Panc1 (cell line): ENCODE data around the gene COL23A1.

Experiments
- POLR2AphosphoS5 ChIP-seq: IDR thresholded peaks from 2 replicates; pipeline ENCODE4 v1.6.1; 2012; ENCODE audit warnings: mild to moderate bottlenecking, low read depth, low read length, moderate library complexity
- SIN3A ChIP-seq: IDR thresholded peaks from 2 replicates; pipeline ENCODE4 v1.6.1; 2012; ENCODE audit warnings: low read depth, mild to moderate bottlenecking, low read length, moderate library complexity, borderline replicate concordance; ENCODE audit not compliant: insufficient read depth
- TF ChIP-seq, protein P1 (sequence below): fragments of 450-650 bp; IDR thresholded peaks from 2 replicates; pipeline ENCODE4 v1.5.1; 2017; ENCODE audit warnings: mild to moderate bottlenecking
- TF ChIP-seq, protein P2 (sequence below), 2 experiments: IDR thresholded peaks; 2 replicates each; pipeline ENCODE4 v1.6.1; 2011 to 2012; ENCODE audit warnings: low read depth in 2 of 2, control low read depth in 1 of 2, low read length in 1 of 2, mild to moderate bottlenecking in 1 of 2, moderate library complexity in 1 of 2; ENCODE audit not compliant: insufficient read depth in 1 of 2

DNA sequence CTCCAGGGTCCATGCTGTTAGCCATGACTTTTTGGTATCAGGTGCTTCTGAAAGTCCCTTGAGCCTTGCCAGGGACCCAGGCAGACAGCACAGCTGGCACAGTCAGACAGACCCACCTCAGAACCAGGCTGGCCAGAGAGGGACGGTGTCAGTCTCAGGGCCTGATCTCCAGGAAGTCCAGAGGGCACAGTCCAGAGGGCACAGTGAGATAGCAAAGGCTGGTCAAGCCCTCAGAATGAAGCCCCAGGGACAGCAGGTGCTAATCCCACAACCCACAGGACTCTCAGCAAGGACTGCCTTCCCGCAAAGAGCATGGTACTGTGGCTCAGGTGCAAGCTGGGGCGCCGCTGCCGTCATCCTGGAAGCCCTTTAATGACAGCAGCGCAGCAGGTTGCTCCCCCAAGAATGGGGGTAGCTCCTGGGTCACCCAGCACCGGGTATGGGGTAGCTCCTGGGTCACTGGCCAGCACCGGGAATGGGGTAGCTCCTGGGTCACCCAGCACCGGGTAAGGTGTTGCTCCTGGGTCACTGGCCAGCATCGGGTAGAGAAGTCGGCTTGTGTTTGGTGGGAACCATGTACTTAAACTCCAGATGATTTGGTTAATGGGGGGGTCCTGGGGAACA, 252.0 kb downstream of the COL23A1 start:
- TF ChIP-seq POLR2AphosphoS5 (no peak), SIN3A (no peak)
- TF ChIP-seq, protein P1, sequence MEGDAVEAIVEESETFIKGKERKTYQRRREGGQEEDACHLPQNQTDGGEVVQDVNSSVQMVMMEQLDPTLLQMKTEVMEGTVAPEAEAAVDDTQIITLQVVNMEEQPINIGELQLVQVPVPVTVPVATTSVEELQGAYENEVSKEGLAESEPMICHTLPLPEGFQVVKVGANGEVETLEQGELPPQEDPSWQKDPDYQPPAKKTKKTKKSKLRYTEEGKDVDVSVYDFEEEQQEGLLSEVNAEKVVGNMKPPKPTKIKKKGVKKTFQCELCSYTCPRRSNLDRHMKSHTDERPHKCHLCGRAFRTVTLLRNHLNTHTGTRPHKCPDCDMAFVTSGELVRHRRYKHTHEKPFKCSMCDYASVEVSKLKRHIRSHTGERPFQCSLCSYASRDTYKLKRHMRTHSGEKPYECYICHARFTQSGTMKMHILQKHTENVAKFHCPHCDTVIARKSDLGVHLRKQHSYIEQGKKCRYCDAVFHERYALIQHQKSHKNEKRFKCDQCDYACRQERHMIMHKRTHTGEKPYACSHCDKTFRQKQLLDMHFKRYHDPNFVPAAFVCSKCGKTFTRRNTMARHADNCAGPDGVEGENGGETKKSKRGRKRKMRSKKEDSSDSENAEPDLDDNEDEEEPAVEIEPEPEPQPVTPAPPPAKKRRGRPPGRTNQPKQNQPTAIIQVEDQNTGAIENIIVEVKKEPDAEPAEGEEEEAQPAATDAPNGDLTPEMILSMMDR, result no peak
- TF ChIP-seq, protein P2, sequence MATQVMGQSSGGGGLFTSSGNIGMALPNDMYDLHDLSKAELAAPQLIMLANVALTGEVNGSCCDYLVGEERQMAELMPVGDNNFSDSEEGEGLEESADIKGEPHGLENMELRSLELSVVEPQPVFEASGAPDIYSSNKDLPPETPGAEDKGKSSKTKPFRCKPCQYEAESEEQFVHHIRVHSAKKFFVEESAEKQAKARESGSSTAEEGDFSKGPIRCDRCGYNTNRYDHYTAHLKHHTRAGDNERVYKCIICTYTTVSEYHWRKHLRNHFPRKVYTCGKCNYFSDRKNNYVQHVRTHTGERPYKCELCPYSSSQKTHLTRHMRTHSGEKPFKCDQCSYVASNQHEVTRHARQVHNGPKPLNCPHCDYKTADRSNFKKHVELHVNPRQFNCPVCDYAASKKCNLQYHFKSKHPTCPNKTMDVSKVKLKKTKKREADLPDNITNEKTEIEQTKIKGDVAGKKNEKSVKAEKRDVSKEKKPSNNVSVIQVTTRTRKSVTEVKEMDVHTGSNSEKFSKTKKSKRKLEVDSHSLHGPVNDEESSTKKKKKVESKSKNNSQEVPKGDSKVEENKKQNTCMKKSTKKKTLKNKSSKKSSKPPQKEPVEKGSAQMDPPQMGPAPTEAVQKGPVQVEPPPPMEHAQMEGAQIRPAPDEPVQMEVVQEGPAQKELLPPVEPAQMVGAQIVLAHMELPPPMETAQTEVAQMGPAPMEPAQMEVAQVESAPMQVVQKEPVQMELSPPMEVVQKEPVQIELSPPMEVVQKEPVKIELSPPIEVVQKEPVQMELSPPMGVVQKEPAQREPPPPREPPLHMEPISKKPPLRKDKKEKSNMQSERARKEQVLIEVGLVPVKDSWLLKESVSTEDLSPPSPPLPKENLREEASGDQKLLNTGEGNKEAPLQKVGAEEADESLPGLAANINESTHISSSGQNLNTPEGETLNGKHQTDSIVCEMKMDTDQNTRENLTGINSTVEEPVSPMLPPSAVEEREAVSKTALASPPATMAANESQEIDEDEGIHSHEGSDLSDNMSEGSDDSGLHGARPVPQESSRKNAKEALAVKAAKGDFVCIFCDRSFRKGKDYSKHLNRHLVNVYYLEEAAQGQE (IDR thresholded peaks at IDR 0.05; ENCODE audit: insufficient read depth in 1 of 2, low read depth in 2 of 2, low read length in 1 of 2), result no peak
